ENCODE results near the gene JARID2. TPM values are rescaled to one million over a fixed set of nuclear protein-coding genes. Genes with fewer than 3 reads are reported as not detected.

JARID2 gene
- total RNA-seq, 4 donors from 2014 or later, result 10.8 to 31.6 (median 14.3) TPM

- ATAC-seq (ENCODE audit: low FRiP score) (no peak), DNase-seq (ENCODE audit: low spot score) (no peak)
- TF ChIP-seq, protein P1, sequence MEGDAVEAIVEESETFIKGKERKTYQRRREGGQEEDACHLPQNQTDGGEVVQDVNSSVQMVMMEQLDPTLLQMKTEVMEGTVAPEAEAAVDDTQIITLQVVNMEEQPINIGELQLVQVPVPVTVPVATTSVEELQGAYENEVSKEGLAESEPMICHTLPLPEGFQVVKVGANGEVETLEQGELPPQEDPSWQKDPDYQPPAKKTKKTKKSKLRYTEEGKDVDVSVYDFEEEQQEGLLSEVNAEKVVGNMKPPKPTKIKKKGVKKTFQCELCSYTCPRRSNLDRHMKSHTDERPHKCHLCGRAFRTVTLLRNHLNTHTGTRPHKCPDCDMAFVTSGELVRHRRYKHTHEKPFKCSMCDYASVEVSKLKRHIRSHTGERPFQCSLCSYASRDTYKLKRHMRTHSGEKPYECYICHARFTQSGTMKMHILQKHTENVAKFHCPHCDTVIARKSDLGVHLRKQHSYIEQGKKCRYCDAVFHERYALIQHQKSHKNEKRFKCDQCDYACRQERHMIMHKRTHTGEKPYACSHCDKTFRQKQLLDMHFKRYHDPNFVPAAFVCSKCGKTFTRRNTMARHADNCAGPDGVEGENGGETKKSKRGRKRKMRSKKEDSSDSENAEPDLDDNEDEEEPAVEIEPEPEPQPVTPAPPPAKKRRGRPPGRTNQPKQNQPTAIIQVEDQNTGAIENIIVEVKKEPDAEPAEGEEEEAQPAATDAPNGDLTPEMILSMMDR (IDR thresholded peaks at IDR 0.05), result no peak
These were observed 136.8 kb downstream of the JARID2 start for GRCh38 chr6:15382712-15383111.

DNA sequence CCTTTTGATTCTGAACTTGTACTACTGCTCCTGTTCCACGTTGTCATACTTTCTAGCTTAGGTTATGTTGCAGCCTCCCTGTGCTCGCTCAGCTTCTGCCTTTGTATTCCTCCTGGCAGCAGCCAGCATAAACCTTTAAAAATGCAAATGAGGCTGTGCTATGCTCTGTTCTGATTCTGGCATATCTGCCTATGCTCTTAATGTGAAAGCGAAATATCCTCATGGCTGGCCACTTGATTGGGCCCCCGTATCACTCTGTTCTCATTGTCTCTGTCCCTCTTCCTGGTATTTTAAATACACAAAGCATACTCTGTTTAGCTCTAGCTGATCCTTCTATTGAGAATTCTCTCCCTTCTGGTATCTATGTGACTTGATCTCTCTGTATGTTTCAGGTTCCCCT, 139.0 kb downstream of the JARID2 start:
- no peak for ATAC-seq (ENCODE audit: low FRiP score)
- DNase-seq (ENCODE audit: low spot score), result no peak
- TF ChIP-seq, protein P1 (IDR thresholded peaks at IDR 0.05), result no peak

DNA sequence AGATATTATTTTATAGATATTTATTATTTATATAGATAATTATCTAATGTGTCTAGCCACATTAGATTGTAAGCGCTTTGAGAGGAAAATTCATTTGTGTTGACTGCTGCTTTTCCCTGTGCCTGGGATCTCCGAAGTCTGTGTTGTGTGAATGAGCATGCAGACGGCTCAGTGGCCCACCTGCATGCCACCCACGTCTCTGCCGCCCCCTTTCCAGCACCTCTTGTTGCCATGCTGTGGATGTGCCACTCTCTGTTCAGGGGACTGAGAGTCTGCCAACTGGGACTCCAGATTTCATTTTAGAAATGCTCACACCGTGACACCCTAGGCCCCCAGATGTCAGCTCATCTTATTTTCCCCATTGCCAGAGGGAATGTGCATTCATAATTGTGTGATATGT, 139.7 kb downstream of the JARID2 start:
- DNase-seq (ENCODE audit: low spot score) (no peak), ATAC-seq (ENCODE audit: low FRiP score) (no peak)
- TF ChIP-seq, protein P1 (IDR thresholded peaks at IDR 0.05), result no peak

DNA sequence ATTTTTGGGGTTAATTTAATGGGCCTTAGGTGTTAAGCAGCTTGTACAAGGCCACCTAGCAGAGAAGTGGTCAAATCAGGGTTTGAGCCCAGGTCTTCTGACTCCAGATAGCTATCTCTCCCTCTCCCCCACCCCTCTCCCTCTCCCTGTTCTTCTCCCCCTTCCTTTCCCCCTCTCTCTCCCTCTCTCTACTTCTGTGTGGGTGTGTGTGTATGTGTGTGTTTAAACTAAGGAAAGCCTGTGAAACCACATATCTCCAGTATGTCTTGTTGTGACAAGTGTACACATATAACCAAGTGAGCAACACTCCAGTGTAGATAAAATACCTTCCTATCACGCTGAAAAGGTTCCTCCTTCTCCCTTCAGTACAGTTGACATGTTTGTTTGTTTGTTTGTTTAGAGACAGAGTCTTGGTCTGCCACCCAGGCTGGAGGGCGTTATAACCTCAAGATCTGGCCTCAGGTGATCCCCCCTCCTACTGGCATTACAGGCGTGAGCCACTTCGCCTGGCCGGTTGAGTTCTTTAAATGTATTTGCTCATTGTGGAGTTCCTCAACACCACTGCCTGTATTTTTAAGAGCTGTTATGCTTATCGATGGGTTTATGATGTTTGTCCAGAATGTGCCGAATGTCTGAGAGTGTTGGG, 140.4 kb downstream of the JARID2 start:
- ATAC-seq (ENCODE audit: low FRiP score) (no peak), DNase-seq (ENCODE audit: low spot score) (no peak)
- TF ChIP-seq, protein P1 (IDR thresholded peaks at IDR 0.05), result no peak

- DNase-seq (ENCODE audit: low spot score), result no peak
- TF ChIP-seq, protein P1 (IDR thresholded peaks at IDR 0.05), result no peak
- no peak for ATAC-seq (ENCODE audit: low FRiP score)
These were observed 140.9 kb downstream of the JARID2 start for GRCh38 chr6:15386756-15387112.

DNA sequence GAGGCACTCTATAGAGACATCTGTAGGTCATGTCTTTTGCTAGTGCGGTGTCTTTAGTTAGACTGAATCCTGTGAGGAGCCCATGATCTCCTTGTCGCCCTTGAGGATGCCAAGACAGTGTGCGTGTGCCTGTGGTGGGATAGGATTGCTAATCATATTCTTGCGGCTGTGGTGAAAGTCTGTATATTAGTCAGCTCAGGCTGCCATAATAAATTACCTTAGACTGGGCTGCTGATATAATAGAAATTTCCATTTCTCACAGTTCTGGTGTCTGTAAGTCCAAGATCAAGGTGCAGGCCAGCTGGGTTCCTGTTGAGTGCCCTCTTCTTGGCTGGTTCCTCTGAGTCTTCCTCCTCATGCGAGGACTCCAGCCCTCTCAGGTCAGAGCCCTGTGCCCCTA, 141.2 kb downstream of the JARID2 start:
- DNase-seq (ENCODE audit: low spot score) (no peak), ATAC-seq (ENCODE audit: low FRiP score) (no peak)
- TF ChIP-seq, protein P1 (IDR thresholded peaks at IDR 0.05), result no peak

DNA sequence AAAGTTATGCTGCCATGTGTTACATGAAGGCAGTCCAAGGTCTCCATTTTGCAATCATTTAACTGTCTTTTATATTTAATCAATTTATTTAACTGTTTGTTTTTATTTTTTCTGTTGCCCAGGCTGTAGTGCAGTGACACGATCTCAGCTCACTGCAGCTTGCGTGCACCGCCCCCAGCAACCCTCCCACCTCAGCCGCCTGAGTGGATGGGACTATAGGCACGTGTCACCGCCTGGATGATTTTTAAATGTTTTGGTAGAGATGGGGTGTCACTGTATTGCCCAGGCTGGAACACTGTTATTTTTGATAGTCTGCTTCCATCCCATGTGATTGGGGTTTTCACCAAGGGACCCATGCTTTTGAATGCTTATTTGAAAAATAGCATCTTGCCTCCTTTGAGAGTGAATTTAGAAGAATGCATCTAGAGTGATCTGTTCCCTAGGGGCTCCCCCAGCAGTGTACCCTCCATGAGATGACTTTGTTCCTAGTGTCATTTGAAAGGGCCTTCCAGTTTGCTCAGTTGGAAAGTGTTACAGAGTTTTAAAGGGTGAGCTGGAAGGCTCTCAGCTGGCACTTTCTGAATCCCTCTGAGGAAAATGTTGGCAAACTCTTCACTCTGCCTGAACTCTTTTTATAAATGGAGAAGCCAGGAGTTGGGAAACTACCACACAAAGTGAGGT, 143.4 kb downstream of the JARID2 start:
- no peak for ATAC-seq (ENCODE audit: low FRiP score)
- TF ChIP-seq, protein P1 (IDR thresholded peaks at IDR 0.05), result no peak
- no peak for DNase-seq (ENCODE audit: low spot score)
